ENCODE measurements around the gene COL4A2.

Gene COL4A2

GRCh38 chr13:110409581-110409992 lies 102.5 kb downstream of the COL4A2 start:
- H3K9me3 ChIP-seq (ENCODE audit: control insufficient read depth, low read length) = no peaks in the 10 kb centered on the region
- H3K27ac ChIP-seq (ENCODE audit: insufficient read depth, low read depth, low read length, poor library complexity, severe bottlenecking) = no peak overlapping the region
- no peaks in the 10 kb centered on the region for H3K27me3 ChIP-seq (ENCODE audit: control insufficient read depth, insufficient read depth, low read length, poor library complexity, severe bottlenecking)
- H3K36me3 ChIP-seq (ENCODE audit: control insufficient read depth, insufficient read depth, low read length) = no peaks in the 10 kb centered on the region
- 94% methylated on average over 13 of the region's 13 CpGs for WGBS, 2 experiments
- H3K4me3 ChIP-seq (ENCODE audit: insufficient read depth, low read depth, low read length) = no peak overlapping the region
- no peaks in the 10 kb centered on the region for H3K4me1 ChIP-seq (ENCODE audit: control insufficient read depth, insufficient read depth, low read length)

GRCh38 chr13:110410000-110410399 lies 102.9 kb downstream of the COL4A2 start:
- 85 to 87% methylated on average over 10 of the region's 10 CpGs for WGBS, 2 experiments
- Histone ChIP-seq H3K36me3 (ENCODE audit: control insufficient read depth, insufficient read depth, low read length) (no peaks in the 10 kb centered on the region), H3K27me3 (ENCODE audit: control insufficient read depth, insufficient read depth, low read length, poor library complexity, severe bottlenecking) (no peaks in the 10 kb centered on the region), H3K9me3 (ENCODE audit: control insufficient read depth, low read length) (no peaks in the 10 kb centered on the region), H3K4me3 (ENCODE audit: insufficient read depth, low read depth, low read length) (no peak overlapping the region), H3K4me1 (ENCODE audit: control insufficient read depth, insufficient read depth, low read length) (no peaks in the 10 kb centered on the region), H3K27ac (ENCODE audit: insufficient read depth, low read depth, low read length, poor library complexity, severe bottlenecking) (no peak overlapping the region)

- Histone ChIP-seq H3K4me1 (ENCODE audit: control insufficient read depth, insufficient read depth, low read length) (no peaks in the 10 kb centered on the region), H3K27me3 (ENCODE audit: control insufficient read depth, insufficient read depth, low read length, poor library complexity, severe bottlenecking) (no peaks in the 10 kb centered on the region)
- 80 to 85% methylated on average over 12 of the region's 12 CpGs for WGBS, 2 experiments
Observed at GRCh38 chr13:110410936-110411687, 104.0 kb downstream of the COL4A2 start.

GRCh38 chr13:110411688-110412059 lies 104.6 kb downstream of the COL4A2 start:
- Histone ChIP-seq H3K4me3 (ENCODE audit: insufficient read depth, low read depth, low read length) (no peak overlapping the region), H3K27me3 (ENCODE audit: control insufficient read depth, insufficient read depth, low read length, poor library complexity, severe bottlenecking) (no peaks in the 10 kb centered on the region), H3K9me3 (ENCODE audit: control insufficient read depth, low read length) (no peaks in the 10 kb centered on the region), H3K4me1 (ENCODE audit: control insufficient read depth, insufficient read depth, low read length) (no peaks in the 10 kb centered on the region), H3K27ac (ENCODE audit: insufficient read depth, low read depth, low read length, poor library complexity, severe bottlenecking) (no peak overlapping the region), H3K36me3 (ENCODE audit: control insufficient read depth, insufficient read depth, low read length) (no peaks in the 10 kb centered on the region)
- 94 to 99% methylated on average over 3 of the region's 3 CpGs for WGBS, 2 experiments

More at GRCh38 chr13:110410936-110411687, 104.0 kb downstream of the COL4A2 start:
- Histone ChIP-seq H3K4me3 (ENCODE audit: insufficient read depth, low read depth, low read length) (no peak overlapping the region), H3K36me3 (ENCODE audit: control insufficient read depth, insufficient read depth, low read length) (no peaks in the 10 kb centered on the region), H3K9me3 (ENCODE audit: control insufficient read depth, low read length) (no peaks in the 10 kb centered on the region), H3K27ac (ENCODE audit: insufficient read depth, low read depth, low read length, poor library complexity, severe bottlenecking) (peak overlapping the region; percentile 27)

- H3K4me1 ChIP-seq (ENCODE audit: control insufficient read depth, insufficient read depth, low read length) = no peaks in the 10 kb centered on the region
- no peak overlapping the region for H3K27ac ChIP-seq (ENCODE audit: insufficient read depth, low read depth, low read length, poor library complexity, severe bottlenecking)
- H3K4me3 ChIP-seq (ENCODE audit: insufficient read depth, low read depth, low read length) = no peak overlapping the region
- 45 to 48% methylated on average over 16 of the region's 16 CpGs for WGBS, 2 experiments
- H3K9me3 ChIP-seq (ENCODE audit: control insufficient read depth, low read length) = no peaks in the 10 kb centered on the region
- H3K36me3 ChIP-seq (ENCODE audit: control insufficient read depth, insufficient read depth, low read length) = no peaks in the 10 kb centered on the region
- no peaks in the 10 kb centered on the region for H3K27me3 ChIP-seq (ENCODE audit: control insufficient read depth, insufficient read depth, low read length, poor library complexity, severe bottlenecking)
Observed at GRCh38 chr13:110412132-110412914, 105.2 kb downstream of the COL4A2 start.

GRCh38 chr13:110413016-110413675 lies 106.1 kb downstream of the COL4A2 start:
- no peaks in the 10 kb centered on the region for H3K36me3 ChIP-seq (ENCODE audit: control insufficient read depth, insufficient read depth, low read length)
- WGBS, 2 experiments = 97% methylated on average over 17 of the region's 17 CpGs
- H3K4me3 ChIP-seq (ENCODE audit: insufficient read depth, low read depth, low read length) = no peak overlapping the region
- H3K27ac ChIP-seq (ENCODE audit: insufficient read depth, low read depth, low read length, poor library complexity, severe bottlenecking) = no peak overlapping the region
- H3K27me3 ChIP-seq (ENCODE audit: control insufficient read depth, insufficient read depth, low read length, poor library complexity, severe bottlenecking) = no peaks in the 10 kb centered on the region
- no peaks in the 10 kb centered on the region for H3K9me3 ChIP-seq (ENCODE audit: control insufficient read depth, low read length)
- no peaks in the 10 kb centered on the region for H3K4me1 ChIP-seq (ENCODE audit: control insufficient read depth, insufficient read depth, low read length)

GRCh38 chr13:110413676-110414040 lies 106.6 kb downstream of the COL4A2 start:
- no peak overlapping the region for H3K27ac ChIP-seq (ENCODE audit: insufficient read depth, low read depth, low read length, poor library complexity, severe bottlenecking)
- H3K36me3 ChIP-seq (ENCODE audit: control insufficient read depth, insufficient read depth, low read length) = no peaks in the 10 kb centered on the region
- no peaks in the 10 kb centered on the region for H3K27me3 ChIP-seq (ENCODE audit: control insufficient read depth, insufficient read depth, low read length, poor library complexity, severe bottlenecking)
- H3K9me3 ChIP-seq (ENCODE audit: control insufficient read depth, low read length) = no peaks in the 10 kb centered on the region
- WGBS, 2 experiments = 76 to 80% methylated on average over 6 of the region's 6 CpGs
- H3K4me1 ChIP-seq (ENCODE audit: control insufficient read depth, insufficient read depth, low read length) = no peaks in the 10 kb centered on the region
- no peak overlapping the region for H3K4me3 ChIP-seq (ENCODE audit: insufficient read depth, low read depth, low read length)

- H3K4me3 ChIP-seq (ENCODE audit: insufficient read depth, low read depth, low read length) = no peak overlapping the region
- no peak overlapping the region for H3K27ac ChIP-seq (ENCODE audit: insufficient read depth, low read depth, low read length, poor library complexity, severe bottlenecking)
- no peaks in the 10 kb centered on the region for H3K4me1 ChIP-seq (ENCODE audit: control insufficient read depth, insufficient read depth, low read length)
- no peaks in the 10 kb centered on the region for H3K9me3 ChIP-seq (ENCODE audit: control insufficient read depth, low read length)
- H3K27me3 ChIP-seq (ENCODE audit: control insufficient read depth, insufficient read depth, low read length, poor library complexity, severe bottlenecking) = no peaks in the 10 kb centered on the region
- no peaks in the 10 kb centered on the region for H3K36me3 ChIP-seq (ENCODE audit: control insufficient read depth, insufficient read depth, low read length)
- WGBS, 2 experiments = 94 to 97% methylated on average over 7 of the region's 7 CpGs
Observed at GRCh38 chr13:110414283-110414682, 107.2 kb downstream of the COL4A2 start.

GRCh38 chr13:110414931-110415330 lies 107.8 kb downstream of the COL4A2 start:
- H3K4me3 ChIP-seq (ENCODE audit: insufficient read depth, low read depth, low read length) = no peak overlapping the region
- WGBS, 2 experiments = 87 to 97% methylated on average over 2 of the region's 2 CpGs
- H3K27me3 ChIP-seq (ENCODE audit: control insufficient read depth, insufficient read depth, low read length, poor library complexity, severe bottlenecking) = no peaks in the 10 kb centered on the region
- no peaks in the 10 kb centered on the region for H3K4me1 ChIP-seq (ENCODE audit: control insufficient read depth, insufficient read depth, low read length)
- no peaks in the 10 kb centered on the region for H3K9me3 ChIP-seq (ENCODE audit: control insufficient read depth, low read length)
- H3K36me3 ChIP-seq (ENCODE audit: control insufficient read depth, insufficient read depth, low read length) = no peaks in the 10 kb centered on the region
- no peak overlapping the region for H3K27ac ChIP-seq (ENCODE audit: insufficient read depth, low read depth, low read length, poor library complexity, severe bottlenecking)

- no peaks in the 10 kb centered on the region for H3K36me3 ChIP-seq (ENCODE audit: control insufficient read depth, insufficient read depth, low read length)
Observed at GRCh38 chr13:110415669-110416068, 108.6 kb downstream of the COL4A2 start.

More at GRCh38 chr13:110415669-110416068, 108.6 kb downstream of the COL4A2 start:
- 91 to 92% methylated on average over 8 of the region's 8 CpGs for WGBS, 2 experiments
- no peaks in the 10 kb centered on the region for H3K4me1 ChIP-seq (ENCODE audit: control insufficient read depth, insufficient read depth, low read length)
- H3K27me3 ChIP-seq (ENCODE audit: control insufficient read depth, insufficient read depth, low read length, poor library complexity, severe bottlenecking) = no peaks in the 10 kb centered on the region
- no peaks in the 10 kb centered on the region for H3K9me3 ChIP-seq (ENCODE audit: control insufficient read depth, low read length)
- H3K4me3 ChIP-seq (ENCODE audit: insufficient read depth, low read depth, low read length) = no peak overlapping the region
- no peak overlapping the region for H3K27ac ChIP-seq (ENCODE audit: insufficient read depth, low read depth, low read length, poor library complexity, severe bottlenecking)
